ENCODE measurements around the gene KPNA6. TPM values are rescaled to one million over a fixed set of nuclear protein-coding genes. Genes with fewer than 3 reads are reported as not detected.
A peak's percentile ranks its signal among the peaks of the same experiment; 100 is the strongest.
"Not testable (repeated sequence)": the region's sequence is repeated elsewhere in the genome, so short reads cannot be mapped to it uniquely, and the experiment has no call there.

Gene KPNA6
- total and polyA plus RNA-seq, 3 donors from 2014 or later, result 56.5 to 107 (median 64.6) TPM

DNA sequence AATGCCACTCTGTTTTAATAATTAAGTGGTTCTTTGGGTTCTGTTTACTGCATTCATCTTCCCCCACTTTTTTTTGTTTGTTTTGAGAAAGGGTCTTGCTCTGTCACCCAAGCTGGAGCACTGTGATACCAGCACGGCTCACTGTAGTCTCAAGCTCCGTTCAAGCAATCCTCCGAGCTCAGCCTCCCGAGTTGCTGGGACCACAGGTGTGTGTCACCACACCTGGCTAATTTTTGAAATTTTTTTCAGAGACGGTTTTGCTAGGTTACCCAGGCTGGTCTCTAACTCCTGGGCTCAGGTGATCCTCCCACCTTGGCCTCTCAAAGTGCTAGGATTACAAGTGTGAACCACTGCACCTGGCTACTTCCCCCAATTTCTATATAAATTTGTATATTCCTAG lies 29.3 kb downstream of the KPNA6 start:
- Histone ChIP-seq H3K27ac (no peak overlapping the region), H3K36me3 (ENCODE audit: low read depth, missing control alignments) (no peaks in the 10 kb centered on the region), H3K9me3 (no peaks in the 10 kb centered on the region), H3K4me3 (no peak overlapping the region), H3K27me3 (no peaks in the 10 kb centered on the region), H3K4me1 (peaks cover 5% of the 10 kb centered on the region)
- WGBS, 2 donors, result 90 to 92% methylated on average over 5 of the region's 5 CpGs
- TF ChIP-seq CTCF (IDR thresholded peaks at IDR 0.05), result no peak
- intact Hi-C loops (cut with DNase I; ENCODE audit: low total_unique reads), result no loop called here
- DNase-seq, result no peak

DNA sequence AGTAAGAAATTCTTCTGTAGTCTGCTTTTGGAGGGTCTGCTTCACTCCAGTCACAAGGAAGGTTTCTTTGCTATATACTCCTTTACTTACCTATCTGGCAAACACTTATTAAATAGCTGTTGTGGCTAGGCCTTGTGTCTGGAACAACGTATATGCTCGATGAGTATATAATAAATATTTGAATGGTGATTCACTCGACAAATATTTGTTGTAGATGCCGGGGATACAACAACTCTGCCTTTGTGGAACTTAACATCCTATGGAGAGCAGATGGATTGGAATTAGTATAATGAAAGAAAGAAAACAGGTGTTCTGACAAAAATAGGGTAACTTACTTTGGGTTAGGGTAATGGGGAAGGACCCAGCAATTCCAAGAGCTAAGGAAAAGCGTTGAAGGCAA lies 31.1 kb downstream of the KPNA6 start:
- Histone ChIP-seq H3K9me3 (no peaks in the 10 kb centered on the region), H3K27me3 (no peaks in the 10 kb centered on the region), H3K36me3 (ENCODE audit: low read depth, missing control alignments) (no peaks in the 10 kb centered on the region), H3K27ac (no peak overlapping the region), H3K4me3 (no peak overlapping the region), H3K4me1 (no peaks in the 10 kb centered on the region)
- intact Hi-C loops (cut with DNase I; ENCODE audit: low total_unique reads), result no loop called here
- TF ChIP-seq CTCF (IDR thresholded peaks at IDR 0.05), result no peak
- no peak for TF ChIP-seq POLR2A (IDR thresholded peaks at IDR 0.05)
- DNase-seq, result no peak
- WGBS, 2 donors, result 88 to 89% methylated on average over 5 of the region's 5 CpGs

DNA sequence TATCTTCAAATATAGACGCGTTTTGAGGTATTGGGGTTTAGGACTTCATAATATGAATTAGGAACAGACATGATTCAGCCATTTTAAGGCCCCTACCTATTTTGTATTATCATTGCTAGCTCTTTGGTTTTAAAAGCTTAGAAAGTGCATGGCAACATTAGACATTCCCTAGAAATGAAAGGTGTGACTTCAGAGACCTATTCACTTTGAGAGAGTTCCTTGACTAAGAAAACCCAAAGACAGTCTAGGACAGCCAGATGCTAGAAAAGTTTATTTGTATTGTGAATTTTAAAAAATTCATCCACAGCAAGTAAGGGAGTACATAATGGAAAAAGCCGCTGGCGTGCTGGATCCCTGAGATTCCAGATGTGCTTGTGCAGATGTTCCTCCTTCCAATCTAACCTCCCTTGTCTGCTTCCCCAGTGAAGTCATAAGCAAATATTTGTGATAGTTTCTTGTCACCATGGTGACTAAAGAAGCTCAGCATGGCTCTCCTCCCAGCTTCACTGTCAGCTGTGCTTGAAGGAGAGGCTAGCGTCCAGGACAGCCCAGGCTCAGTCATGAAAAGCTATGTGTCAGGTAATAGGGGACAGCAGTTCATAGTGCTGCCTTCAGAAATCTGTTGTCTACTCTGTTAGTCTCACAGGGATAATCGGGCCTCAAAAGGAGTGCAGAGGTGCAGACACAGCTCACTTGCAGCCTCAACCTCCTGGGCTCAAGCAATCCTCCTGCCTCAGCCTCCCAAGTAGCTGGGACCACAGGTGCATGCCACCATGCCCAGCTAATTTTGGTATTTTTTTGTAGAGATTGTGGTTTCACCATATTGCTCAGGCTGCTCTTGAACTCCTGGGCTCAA lies 34.8 kb downstream of the KPNA6 start:
- WGBS, 2 donors, result 45% methylated on average over 4 to 6 of the region's 6 CpGs
- peak overlapping the region in 1 of 2 donors; percentile 48 for H3K27ac ChIP-seq
- no peaks in the 10 kb centered on the region for H3K4me1 ChIP-seq
- no peaks in the 10 kb centered on the region for H3K9me3 ChIP-seq
- intact Hi-C loops (cut with DNase I; ENCODE audit: low total_unique reads), result no loop called here
- TF ChIP-seq POLR2A (IDR thresholded peaks at IDR 0.05) (no peak), CTCF (IDR thresholded peaks at IDR 0.05) (no peak)
- H3K4me3 ChIP-seq, result no peak overlapping the region
- H3K36me3 ChIP-seq (ENCODE audit: low read depth, missing control alignments), result no peaks in the 10 kb centered on the region
- no peaks in the 10 kb centered on the region for H3K27me3 ChIP-seq
- DNase-seq, result peak; percentile 46

- H3K27ac ChIP-seq; intact Hi-C loops (cut with DNase I; ENCODE audit: low total_unique reads); H3K27me3 ChIP-seq; H3K4me3 ChIP-seq; H3K9me3 ChIP-seq; DNase-seq; H3K36me3 ChIP-seq (ENCODE audit: low read depth, missing control alignments); H3K4me1 ChIP-seq: not testable (repeated sequence)
- WGBS, 2 donors, result 78 to 83% methylated on average over 4 of the region's 4 CpGs
Observed at GRCh38 chr1:32143302-32143695, 35.4 kb downstream of the KPNA6 start.

DNA sequence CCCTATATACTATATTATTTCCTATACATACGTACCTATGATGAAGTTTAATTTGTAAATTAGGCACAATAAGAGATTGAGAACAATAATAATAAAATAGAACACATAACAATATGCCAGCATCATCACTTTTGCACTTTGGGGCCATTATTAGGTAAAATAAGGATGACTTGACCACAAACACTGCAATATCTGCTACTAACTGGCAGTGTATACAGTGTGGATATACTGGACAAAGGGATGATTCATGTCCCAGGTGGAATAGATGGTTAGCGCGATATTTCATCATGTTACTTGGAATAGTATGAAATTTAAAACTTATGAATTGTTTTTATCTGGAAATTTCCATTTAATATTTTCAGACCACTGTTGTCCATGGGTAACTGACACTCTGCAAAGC lies 36.2 kb downstream of the KPNA6 start:
- no peak overlapping the region for H3K27ac ChIP-seq

GRCh38 chr1:32147799-32148198 lies 39.9 kb downstream of the KPNA6 start:
- H3K36me3 ChIP-seq (ENCODE audit: low read depth, missing control alignments); H3K27ac ChIP-seq; H3K27me3 ChIP-seq; DNase-seq; H3K4me3 ChIP-seq; H3K9me3 ChIP-seq; intact Hi-C loops (cut with DNase I; ENCODE audit: low total_unique reads); H3K4me1 ChIP-seq: not testable (repeated sequence)
- 97 to 98% methylated on average over 5 of the region's 5 CpGs for WGBS, 2 donors

More for the DNA sequence above, 36.2 kb downstream of the KPNA6 start:
- intact Hi-C loops (cut with DNase I; ENCODE audit: low total_unique reads), result no loop called here
- DNase-seq, result no peak
- 92 to 96% methylated on average over 3 of the region's 3 CpGs for WGBS, 2 donors
- TF ChIP-seq CTCF (IDR thresholded peaks at IDR 0.05) (no peak), POLR2A (IDR thresholded peaks at IDR 0.05) (no peak)
- Histone ChIP-seq H3K4me1 (no peaks in the 10 kb centered on the region), H3K9me3 (no peaks in the 10 kb centered on the region), H3K27me3 (no peaks in the 10 kb centered on the region), H3K4me3 (no peak overlapping the region), H3K36me3 (ENCODE audit: low read depth, missing control alignments) (no peaks in the 10 kb centered on the region)
